ENCODE measurements around the gene MKI67.
A peak's percentile ranks its signal among the peaks of the same experiment; 100 is the strongest.
"Not testable (repeated sequence)": the region's sequence is repeated elsewhere in the genome, so short reads cannot be mapped to it uniquely, and the experiment has no call there.

The MKI67 gene, protein sequence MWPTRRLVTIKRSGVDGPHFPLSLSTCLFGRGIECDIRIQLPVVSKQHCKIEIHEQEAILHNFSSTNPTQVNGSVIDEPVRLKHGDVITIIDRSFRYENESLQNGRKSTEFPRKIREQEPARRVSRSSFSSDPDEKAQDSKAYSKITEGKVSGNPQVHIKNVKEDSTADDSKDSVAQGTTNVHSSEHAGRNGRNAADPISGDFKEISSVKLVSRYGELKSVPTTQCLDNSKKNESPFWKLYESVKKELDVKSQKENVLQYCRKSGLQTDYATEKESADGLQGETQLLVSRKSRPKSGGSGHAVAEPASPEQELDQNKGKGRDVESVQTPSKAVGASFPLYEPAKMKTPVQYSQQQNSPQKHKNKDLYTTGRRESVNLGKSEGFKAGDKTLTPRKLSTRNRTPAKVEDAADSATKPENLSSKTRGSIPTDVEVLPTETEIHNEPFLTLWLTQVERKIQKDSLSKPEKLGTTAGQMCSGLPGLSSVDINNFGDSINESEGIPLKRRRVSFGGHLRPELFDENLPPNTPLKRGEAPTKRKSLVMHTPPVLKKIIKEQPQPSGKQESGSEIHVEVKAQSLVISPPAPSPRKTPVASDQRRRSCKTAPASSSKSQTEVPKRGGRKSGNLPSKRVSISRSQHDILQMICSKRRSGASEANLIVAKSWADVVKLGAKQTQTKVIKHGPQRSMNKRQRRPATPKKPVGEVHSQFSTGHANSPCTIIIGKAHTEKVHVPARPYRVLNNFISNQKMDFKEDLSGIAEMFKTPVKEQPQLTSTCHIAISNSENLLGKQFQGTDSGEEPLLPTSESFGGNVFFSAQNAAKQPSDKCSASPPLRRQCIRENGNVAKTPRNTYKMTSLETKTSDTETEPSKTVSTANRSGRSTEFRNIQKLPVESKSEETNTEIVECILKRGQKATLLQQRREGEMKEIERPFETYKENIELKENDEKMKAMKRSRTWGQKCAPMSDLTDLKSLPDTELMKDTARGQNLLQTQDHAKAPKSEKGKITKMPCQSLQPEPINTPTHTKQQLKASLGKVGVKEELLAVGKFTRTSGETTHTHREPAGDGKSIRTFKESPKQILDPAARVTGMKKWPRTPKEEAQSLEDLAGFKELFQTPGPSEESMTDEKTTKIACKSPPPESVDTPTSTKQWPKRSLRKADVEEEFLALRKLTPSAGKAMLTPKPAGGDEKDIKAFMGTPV (N-terminal part only)

DNA sequence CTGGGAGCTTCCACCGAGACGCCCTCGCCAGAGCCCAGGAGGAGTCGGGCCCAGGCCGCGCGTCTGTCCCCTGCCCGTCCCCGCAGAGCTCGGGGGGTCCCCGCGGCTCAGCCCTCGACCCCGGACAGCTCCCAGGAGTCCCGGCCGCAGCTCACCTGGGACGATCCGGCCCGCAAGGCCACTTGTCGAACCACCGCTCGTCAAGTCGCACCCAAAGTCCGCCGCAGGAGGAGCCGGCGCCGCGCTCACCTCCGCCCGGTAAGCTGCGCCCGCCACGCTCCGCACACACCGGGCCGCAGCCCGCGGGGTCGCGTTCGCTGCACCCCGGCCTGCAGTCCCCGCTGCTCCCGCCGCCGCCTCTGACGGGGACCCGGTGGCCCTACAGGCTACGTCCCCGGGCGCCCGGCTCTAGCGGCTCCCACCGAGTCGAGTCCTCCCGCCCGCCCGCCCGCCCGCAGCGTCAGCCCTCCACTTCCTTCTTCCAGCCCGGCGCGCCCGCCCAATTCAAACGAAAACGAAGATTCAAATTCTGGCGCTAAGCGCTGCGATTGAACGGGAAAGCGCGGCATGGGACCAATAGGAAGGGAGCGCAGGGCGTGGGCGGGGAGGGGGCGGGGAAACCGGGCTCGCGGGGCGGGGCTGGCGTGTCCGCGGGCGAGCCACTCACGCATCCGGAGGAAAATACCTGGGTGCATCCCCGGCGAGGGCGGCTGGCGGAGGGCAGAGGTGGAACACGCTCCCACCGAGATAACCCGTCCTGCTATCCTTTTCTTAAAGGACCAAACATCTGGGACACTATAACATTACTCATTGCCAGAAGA is at the start of gene MKI67:
Gene MKI67 (minus strand): TSS at position 480 of the 821 bp plus-strand sequence. CDS start 756 bp downstream, outside the sequence.
- peak; percentile 74 to 78 for DNase-seq (ENCODE audit: low read depth in 2 of 2)

DNA sequence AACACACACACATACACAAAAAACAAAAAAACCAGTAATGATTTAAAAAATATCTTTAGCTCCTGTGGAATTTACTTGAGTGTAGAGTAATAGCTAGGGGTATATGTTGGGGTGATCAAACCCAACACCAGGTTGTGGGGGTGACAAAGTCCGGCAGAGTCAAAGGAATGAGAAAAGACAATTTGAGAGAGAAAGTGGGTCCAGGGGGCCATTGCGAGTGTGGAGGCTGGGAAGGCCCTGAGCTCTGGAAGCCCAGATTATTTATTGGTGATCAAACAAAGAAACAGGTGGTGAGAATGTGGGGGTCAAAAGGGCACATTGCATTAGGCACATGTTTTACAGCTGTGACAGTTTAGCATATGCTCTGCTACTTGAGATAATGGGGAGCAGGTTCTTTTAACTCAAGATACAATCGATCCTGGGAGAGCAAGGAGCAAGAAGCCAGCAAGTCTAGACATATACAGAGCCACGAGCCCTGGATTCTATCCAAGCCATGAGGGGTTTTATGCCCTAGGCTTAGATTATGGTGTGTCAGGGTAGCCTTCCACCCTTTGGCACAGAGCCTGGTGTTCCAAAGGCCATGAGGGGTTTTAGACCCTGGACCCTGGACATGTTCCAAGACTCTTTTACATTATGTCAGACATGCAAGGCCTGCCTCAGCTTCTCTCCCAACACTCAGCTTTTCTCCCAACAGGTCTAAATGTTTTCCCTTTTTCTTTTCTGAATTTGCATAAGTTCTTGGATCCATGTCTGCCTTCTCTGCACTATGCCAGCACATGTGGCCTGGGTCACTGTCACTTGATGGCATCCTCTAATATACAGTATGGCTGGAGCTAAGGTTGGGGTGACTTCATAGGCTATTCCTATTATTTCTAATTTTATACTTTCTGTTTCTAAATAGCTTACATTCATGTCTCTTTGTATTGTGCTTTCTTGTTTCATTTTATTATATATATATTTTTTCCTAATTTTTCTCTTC is 48.6 kb upstream of the MKI67 start:
- no peak for DNase-seq (ENCODE audit: low read depth in 2 of 2)

DNA sequence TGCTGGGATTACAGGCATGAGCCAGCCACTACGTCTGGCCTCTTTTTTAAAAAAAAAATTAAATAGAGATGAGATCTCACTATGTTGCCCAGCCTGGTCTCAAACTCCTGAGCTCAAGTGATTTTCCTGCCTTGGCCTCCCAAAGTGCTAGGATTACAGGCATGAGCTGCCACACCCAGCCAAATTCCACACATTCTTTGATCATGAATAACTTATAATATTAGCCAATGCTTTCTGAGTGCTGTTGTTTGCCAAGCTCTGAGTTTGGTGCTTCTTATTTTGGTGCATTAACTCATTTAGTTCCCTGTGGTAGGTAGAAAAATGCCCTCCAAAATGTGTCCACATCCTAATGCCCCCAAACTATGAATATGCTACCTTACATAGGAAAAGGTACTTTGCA is 47.2 kb upstream of the MKI67 start:
- no peak for DNase-seq (ENCODE audit: low read depth in 2 of 2)

- no peak for DNase-seq (ENCODE audit: low read depth in 2 of 2)
These were observed 46.5 kb upstream of the MKI67 start for GRCh38 chr10:128172756-128173155.

DNA sequence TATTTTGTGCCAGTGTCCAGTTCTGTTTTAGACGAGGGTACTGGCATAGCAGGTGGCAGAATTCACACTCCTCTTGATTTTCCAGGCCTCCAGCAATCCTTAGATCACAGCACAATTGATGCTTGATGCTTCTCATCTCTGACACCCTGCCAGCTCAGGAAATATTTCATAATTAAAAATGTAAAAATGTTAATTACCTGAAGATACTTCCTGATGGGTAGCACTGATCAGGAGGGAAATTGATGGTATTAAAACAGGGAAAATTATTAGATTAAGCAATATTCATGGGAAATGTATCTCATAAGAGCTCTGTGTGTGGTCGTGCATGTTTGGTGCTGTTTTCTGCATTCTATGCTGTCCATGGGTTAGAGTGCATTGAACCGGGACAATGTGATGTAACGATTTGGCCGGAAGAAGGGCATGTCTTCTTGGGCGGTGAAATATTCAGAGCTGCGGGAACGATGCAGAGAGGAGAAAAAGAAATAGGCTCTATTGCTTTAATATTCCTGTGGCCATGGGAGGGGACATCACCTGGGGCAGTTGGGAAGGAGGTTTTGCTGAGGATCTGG is 43.7 kb upstream of the MKI67 start:
- no peak for DNase-seq (ENCODE audit: low read depth in 2 of 2)

DNA sequence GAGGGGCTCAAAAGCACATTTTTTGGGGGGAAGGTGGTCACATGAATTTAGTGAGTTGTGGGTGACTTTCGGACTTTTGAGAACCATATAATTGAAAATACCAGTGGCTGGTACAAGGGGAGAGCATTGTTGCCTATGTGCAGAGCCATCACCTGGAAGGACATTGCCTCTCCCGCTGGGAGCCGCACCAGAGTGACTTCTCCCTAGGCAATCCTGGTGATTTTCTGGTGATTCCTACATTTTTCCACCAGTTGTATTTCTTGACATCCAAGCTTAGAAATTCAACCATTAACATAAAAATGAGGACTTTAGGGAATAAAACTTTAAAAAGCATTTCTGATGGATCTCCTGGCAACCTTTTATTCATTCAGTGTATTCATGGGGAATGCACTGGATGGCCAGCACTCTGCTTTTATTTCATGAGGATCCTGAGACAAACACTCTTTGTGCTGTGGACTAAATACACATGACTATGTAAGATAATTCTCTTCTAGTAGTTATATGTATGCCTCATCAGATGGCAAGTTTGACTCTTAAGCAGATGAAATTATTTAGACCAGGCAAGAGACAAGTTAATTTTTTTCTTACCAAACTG is 41.8 kb upstream of the MKI67 start:
- no peak for DNase-seq (ENCODE audit: low read depth in 2 of 2)

DNA sequence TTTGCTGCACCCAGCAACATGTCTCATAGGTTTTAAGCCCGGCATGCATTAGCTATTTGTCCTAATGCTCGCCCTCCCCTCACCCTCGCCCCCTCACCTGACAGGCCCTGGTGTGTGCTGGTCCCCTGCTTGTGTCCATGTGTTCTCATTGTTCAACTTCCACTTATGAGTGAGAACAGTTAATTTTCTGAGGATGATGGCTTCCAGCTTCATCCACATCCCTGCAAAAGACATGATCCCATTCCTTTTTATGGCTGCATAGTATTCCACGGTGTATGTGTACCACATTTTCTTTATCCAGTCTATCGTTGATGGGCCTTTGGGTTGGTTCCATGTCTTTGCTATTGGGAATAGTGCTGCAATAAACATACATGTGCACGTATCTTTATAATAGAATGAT is 40.9 kb upstream of the MKI67 start:
- DNase-seq (ENCODE audit: low read depth in 2 of 2): not testable (repeated sequence)

GRCh38 chr10:128166151-128166550 is 39.9 kb upstream of the MKI67 start:
- no peak for DNase-seq (ENCODE audit: low read depth in 2 of 2)

- no peak for DNase-seq (ENCODE audit: low read depth in 2 of 2)
These were observed 39.3 kb upstream of the MKI67 start for GRCh38 chr10:128165536-128165935.

DNA sequence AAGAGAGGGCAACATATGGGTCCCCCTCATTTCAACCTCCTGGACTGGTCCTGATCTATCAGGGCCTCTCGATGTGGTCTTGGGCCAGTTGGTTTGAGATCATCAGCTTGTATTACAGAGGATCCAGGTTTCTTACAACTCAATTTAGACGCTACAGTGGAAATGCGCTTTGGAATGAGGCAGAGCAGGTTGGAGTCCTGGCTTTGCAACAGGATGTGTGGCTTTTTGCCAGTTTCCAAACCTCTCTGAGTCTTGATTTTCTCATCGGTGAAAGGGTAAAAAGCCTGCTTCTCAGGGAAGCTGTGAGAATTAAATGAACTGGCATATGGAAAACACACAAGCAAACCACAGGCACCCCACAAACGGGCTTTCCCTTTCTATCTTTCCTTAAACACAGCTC is 37.5 kb upstream of the MKI67 start:
- no peak for DNase-seq (ENCODE audit: low read depth in 2 of 2)

- DNase-seq (ENCODE audit: low read depth in 2 of 2): no peak
These were observed 34.8 kb upstream of the MKI67 start for GRCh38 chr10:128161031-128161430.

DNA sequence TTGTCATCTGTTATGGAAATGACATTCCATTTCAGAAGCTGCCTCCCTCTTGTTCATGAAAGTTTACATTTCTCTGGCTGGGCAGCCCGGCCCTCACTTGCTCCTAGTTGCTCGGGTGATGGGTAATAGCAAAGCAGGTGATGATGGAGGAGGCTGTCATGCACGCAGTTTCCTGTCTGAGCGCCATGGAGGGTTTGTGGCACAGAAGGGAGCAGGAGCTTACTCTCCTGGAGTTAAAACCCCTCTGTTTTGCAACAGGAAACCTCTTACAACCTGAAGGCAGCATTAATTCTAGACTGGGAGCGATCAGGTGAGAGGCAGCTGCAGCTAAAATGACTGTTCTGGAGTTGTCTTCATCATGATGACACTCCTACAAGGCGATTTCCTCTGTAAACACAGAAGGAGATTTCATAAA is 34.1 kb upstream of the MKI67 start:
- no peak for DNase-seq (ENCODE audit: low read depth in 2 of 2)

DNA sequence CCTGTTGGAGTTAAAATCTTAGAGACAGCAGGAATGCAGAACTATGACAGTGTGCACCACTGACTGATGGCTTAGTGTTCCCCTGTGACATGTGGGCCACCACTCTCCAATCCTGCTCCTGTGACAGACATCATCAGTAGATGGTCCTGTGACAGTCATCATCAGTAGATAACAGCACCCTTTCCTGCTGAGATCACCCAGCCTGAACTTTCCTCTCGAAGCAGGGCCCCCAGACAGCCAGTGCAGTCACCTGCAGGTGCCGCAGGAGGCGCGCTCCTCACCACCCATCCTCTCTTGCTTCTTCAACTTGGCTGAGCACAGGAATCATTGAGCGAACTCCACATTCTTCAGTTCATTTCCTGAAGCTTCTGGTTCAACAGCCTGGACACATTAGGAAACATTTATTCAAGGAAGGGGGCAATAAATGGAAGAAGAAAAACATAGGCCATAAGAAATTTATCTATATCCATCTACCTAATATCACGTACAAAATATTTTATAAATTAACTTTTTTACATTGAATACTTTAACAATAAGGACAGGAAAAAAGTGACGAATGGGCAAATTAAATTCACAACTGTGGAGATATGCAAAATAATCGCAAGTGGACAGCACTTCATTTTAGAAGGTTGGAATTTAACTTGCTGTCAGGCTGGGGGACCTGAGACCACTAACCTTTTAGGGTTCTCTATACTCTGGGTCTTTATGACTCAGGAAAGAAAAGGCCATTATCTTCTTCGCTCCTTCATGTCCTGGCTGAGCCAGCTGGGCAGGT is 32.0 kb upstream of the MKI67 start:
- no peak for DNase-seq (ENCODE audit: low read depth in 2 of 2)

GRCh38 chr10:128156999-128157755 is 31.0 kb upstream of the MKI67 start:
- DNase-seq (ENCODE audit: low read depth in 2 of 2): no peak

- DNase-seq (ENCODE audit: low read depth in 2 of 2): no peak
These were observed 26.7 kb upstream of the MKI67 start for GRCh38 chr10:128152741-128153580.

GRCh38 chr10:128151031-128151430 is 24.8 kb upstream of the MKI67 start:
- DNase-seq (ENCODE audit: low read depth in 2 of 2): no peak

GRCh38 chr10:128150561-128150960 is 24.3 kb upstream of the MKI67 start:
- DNase-seq (ENCODE audit: low read depth in 2 of 2): no peak

Measured in stimulated activated CD8-positive, alpha-beta memory T cell treated with anti-CD3 and anti-CD28 coated beads, Interleukin-15, amount 100 ng/mL, for 4 hours (primary cell).